Putamen (tissue), 1 donor: Measurements from ENCODE around the gene CTBP2.

ENCODE experiments used
- DNase-seq: peaks from one replicate; pipeline ENCODE4 v3.0.0-alpha.2; 2016; ENCODE audit warnings: low spot score

The CTBP2 gene

DNA sequence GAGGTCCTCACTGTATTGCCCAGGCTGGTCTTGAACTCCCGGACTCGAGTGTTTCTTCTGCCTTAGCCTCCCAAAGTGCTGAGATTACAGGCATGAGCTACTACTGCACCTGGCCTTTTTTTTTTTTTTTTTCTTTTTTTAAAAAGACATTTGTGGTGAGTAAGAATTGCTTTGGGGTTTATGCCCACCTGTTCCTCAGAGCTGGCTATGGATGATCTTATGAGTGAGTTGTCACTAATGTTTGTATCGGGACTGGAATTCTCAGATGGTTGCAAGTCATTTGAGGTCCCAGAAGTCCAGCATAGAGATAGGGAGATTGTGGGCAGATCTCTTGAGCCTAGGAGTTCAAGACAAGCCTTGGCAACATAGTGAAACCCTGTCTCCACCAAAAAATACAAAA lies 183.2 kb downstream of the CTBP2 start:
- DNase-seq, result no peak

DNA sequence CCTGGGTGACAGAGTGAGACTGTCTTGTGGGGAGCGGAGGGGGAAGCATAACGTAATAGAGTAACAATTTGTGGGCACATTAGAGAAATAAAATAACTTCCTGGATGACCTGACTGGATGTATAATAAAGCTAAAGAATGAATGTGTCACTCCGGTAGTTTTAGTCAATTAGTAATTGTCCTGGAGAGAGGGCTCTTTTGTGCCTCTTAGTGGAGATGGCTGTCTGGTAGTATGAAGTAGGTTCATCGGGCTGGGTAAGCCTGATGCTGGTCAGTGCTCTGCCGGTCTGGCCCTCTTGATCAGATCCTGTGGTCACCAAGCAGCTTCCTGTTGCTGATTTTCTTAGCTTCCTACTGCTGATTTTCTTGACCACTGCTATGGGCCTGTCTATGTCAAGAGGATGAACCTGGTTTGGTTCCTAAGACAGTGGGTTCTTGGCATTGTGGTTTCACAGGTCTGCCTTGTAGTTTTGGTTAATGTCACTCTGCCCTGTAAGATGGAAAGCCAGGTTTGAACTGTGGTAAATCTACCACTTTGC lies 184.3 kb downstream of the CTBP2 start:
- no peak for DNase-seq

- DNase-seq, result no peak
Observed at GRCh38 chr10:124974131-124974530, 186.2 kb downstream of the CTBP2 start.

GRCh38 chr10:124972637-124973036 lies 187.7 kb downstream of the CTBP2 start:
- DNase-seq, result no peak

- DNase-seq, result no peak
Observed at GRCh38 chr10:124971276-124971675, 189.1 kb downstream of the CTBP2 start.

GRCh38 chr10:124967255-124967654 lies 193.1 kb downstream of the CTBP2 start:
- no peak for DNase-seq

- DNase-seq, result no peak
Observed at GRCh38 chr10:124966008-124966407, 194.4 kb downstream of the CTBP2 start.

DNA sequence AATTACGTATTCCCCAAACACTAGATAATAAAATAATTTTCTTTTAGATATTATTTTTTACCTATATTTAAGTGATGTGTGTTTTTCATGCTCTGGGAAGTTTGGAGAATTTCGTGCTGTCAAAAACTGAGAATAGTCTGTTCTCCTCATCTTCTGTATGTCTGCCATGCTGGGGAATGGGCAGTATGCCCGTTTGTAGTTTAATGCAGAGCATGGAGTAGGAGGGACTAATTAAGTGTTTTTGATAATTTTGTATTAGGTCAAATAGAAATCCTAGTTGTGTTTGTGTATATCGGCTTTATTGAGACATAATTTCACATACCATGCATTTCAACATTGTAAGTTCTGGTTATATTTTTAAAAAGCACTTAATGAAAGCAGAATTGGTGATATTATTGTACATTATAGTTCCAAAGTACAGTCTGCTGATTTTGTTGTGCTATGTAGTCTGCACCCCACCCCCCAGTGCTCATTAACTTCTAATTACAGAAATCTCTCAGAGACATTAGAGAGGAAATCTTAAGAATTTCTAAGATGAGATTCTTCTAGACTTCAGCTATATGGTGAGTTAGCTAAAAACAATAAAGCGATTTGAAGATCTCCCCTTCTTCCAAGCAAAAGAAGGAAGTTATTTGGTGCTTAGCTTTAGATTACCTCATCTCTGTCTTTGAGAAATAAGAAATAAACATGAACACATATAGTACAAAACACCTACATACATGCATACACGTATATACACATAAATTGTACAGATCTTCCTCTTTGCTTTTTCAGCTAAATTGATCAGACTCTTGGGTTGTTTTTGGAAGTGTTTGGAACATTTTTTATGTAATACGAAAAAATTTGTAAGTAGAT lies 196.3 kb downstream of the CTBP2 start:
- DNase-seq, result no peak

GRCh38 chr10:124962421-124962820 lies 197.9 kb downstream of the CTBP2 start:
- DNase-seq, result no peak

- DNase-seq, result no peak
Observed at GRCh38 chr10:124961248-124961570, 199.2 kb downstream of the CTBP2 start.

- DNase-seq, result no peak
Observed at GRCh38 chr10:124959564-124959963, 200.8 kb downstream of the CTBP2 start.

DNA sequence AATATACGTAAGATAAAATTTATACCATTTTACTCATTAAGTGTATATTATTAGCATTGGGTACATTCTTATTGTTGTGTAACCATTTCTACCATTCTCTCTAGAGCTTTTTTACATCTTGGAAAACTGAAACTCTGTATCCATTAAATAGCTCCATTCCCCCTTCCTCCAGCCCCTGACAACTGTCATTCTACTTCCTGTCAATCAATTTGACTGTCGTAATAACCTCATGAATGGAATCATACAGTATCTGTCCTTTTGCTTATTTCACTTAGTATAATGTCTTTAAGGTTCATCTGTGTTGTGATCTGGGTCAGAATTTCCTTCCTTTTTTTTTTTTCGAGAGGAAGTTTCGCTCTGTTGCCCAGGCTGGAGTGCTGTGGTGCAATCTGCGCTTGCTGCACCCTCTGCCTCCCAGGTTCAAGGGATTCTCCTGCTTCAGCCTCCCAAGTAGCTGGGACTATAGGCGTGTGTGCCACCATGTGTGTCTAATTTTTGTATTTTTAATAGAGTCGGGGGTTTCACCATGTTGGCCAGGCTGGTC lies 202.9 kb downstream of the CTBP2 start:
- no peak for DNase-seq

DNA sequence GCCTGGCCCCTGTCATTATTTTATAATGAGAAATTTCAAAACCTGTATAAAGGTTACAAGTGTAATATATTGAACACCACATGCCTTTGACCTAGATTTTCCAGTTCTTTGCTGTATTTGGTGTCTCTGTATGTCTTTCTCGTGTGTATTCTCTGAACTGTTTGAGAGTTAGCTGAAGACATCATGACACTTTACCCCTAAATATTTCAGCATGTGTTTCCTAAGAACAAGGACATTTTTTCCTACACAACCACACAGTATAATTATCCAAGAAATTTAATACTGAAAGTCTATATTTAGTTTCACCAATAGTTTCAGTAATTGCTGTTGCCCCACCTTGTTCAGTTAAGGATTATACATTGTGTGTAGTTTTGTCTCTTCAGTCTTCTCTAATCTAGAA lies 203.6 kb downstream of the CTBP2 start:
- no peak for DNase-seq

DNA sequence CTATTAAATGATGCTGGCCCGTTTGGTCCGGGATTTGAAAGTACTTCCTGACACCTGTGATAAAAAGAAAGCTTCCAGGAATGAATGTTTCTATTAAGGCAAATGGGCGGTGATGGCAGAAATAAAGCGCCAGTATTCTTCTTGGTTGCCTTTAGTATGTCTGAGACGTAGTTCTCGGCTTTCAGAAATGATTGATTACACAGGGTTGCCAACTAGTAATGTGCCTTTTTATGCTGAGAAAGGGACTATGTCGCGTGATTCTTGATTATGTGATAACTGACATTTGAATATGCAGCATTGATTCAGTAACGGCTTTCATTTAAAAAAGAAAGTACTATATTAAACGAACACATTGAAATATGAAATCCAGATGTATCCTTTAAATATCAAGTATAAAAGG lies 204.5 kb downstream of the CTBP2 start:
- DNase-seq, result no peak

DNA sequence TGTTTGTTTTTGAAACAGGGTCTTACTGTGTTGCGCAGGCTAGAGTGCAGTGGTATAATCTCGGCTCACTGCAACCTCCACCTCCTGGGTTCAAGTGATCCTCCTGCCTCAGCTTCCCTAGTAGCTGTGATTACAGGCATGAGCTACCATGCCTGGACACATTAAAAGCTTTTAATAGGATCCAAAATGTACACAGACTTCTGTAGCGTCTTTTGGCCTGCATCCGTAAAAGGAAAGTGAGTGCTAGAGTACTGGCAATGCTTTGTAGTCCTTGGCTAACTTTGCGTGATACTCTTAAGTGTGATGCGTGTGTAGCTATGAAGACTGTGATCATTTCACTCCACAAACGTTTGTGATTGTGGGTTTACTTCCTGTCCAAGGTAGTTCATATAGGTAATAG lies 205.1 kb downstream of the CTBP2 start:
- DNase-seq, result no peak

- DNase-seq, result no peak
Observed at GRCh38 chr10:124953421-124953820, 206.9 kb downstream of the CTBP2 start.

GRCh38 chr10:124952123-124952522 lies 208.2 kb downstream of the CTBP2 start:
- no peak for DNase-seq

DNA sequence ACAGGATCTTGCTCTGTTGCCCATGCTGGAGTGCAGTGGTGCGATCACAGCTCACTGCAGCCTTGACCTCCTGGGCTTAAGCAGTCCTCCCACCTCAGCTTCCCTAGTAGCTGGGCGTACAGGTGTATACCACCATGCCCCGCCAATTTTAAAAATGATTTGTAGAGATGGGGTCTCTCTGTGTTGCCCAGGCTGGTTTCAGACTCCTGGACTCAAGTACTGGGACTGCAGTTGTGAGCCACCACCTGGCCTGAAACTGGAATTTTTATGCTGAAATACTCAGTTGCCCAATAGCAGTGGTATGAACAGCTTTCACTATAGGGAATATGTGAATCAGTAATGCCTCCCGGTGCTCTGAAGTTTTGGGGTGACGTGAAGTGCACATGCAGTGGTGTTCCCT lies 210.8 kb downstream of the CTBP2 start:
- DNase-seq, result no peak

DNA sequence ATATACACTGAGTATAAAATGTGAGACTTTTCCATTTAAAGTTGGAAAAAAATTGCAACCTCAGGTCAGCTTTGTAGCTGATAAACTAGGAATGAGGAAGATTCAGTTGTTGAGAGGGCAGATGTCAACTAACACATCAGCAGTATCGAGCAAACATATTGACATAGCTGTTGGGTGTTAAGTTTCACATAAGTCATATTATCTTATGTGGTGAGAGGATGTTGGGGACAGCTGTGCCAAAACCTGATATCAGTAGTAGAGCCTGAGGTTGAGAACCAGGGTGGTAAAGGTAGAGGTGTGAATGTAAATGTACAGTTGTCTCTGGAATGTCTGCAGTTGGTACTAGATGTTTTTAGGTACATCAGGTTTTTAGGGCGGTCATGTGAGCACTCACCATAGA lies 213.4 kb downstream of the CTBP2 start:
- DNase-seq, result no peak

- DNase-seq, result no peak
Observed at GRCh38 chr10:124944982-124945381, 215.4 kb downstream of the CTBP2 start.

GRCh38 chr10:124943301-124944092 lies 216.9 kb downstream of the CTBP2 start:
- no peak for DNase-seq

DNA sequence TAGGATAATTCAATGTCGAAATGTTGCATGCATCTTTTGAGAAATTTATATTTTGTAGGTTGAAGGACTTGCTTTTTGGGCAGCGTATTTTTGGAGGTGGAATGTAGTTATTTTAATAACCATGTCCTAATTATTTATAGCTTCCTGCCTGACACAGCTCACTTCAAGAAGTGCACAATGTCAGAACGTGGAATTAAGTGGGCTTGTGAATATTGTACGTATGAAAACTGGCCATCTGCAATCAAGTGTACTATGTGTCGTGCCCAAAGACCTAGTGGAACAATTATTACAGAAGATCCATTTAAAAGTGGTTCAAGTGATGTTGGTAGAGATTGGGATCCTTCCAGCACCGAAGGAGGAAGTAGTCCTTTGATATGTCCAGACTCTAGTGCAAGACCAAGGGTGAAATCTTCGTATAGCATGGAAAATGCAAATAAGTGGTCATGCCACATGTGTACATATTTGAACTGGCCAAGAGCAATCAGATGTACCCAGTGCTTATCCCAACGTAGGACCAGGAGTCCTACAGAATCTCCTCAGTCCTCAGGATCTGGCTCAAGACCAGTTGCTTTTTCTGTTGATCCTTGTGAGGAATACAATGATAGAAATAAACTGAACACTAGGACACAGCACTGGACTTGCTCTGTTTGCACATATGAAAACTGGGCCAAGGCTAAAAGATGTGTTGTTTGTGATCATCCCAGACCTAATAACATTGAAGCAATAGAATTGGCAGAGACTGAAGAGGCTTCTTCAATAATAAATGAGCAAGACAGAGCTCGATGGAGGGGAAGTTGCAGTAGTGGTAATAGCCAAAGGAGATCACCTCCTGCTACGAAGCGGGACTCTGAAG lies 217.8 kb downstream of the CTBP2 start:
- DNase-seq, result no peak
